Myometrial cell (primary cell): Measurements from ENCODE around the gene FOLR2. TPM values are rescaled to one million over a fixed set of nuclear protein-coding genes. Genes with fewer than 3 reads are reported as not detected.

Source experiments
- total RNA-seq: library from RNA; depleted of rRNA; stranded (reverse); fragments of >200 nt; gene quantifications from 2 replicates; pipeline ENCODE4 v1.2.3, GENCODE V29; 2015

Gene FOLR2
- not detected in 2 replicates for total RNA-seq

GRCh38 chr11:72216638-72217037 lies at the start of gene FOLR2:
FOLR2 (plus strand) TSS chr11:72216794; CDS start chr11:72218585, 1,791 bp downstream.

GRCh38 chr11:72191961-72192381 lies 24.6 kb upstream of the FOLR2 start, which contains the start of gene FOLR1:
FOLR1 (plus strand) TSS chr11:72192140; CDS start chr11:72192174, 34 bp downstream.

DNA sequence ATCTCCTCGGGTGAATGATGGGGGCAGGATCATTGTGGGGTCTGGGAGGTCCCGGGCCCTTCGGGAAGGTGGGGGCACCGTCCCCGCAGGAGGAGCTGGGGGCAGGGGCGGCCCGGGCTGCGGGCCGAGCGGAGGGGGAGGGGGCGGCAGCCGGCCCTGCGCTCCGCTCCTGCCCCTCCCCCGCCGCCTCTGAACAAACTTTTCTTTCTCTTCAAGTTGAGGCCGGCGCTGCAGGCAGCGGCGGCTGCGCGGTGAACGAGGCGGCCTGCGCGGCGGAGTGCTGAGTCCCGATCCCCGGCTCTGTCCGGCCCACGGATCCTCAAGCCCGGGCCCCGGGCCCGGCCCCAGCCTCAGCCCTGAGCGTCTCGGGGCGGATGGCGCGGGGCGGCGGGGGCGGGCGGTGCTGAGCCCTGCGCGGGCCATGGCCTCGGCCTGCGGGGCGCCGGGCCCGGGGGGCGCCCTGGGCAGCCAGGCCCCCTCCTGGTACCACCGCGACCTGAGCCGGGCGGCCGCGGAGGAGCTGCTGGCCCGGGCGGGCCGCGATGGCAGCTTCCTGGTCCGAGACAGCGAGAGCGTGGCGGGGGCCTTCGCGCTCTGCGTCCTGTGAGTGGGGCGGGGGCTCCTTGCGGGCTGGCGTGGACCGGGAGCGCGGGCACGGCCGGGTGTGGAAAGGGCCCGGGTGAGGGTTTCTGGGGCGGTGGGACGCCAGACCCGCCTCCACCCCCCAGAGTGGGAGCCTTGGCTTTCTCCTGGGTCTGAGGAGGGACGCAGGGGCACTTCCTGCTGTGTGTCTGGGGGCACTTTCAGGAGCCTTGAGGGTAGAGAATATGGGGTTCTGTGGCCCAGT lies 8.2 kb downstream of the FOLR2 start, which contains the start of gene INPPL1:
INPPL1 (plus strand) TSS at position 204 of the 847 bp plus-strand sequence; CDS start at position 422, 218 bp downstream.

GRCh38 chr11:72244060-72244360 lies 27.4 kb downstream of the FOLR2 start, which contains the start of gene PHOX2A:
PHOX2A (minus strand) TSS chr11:72244176; CDS start chr11:72244004, 172 bp downstream.

Other genes with a start within 250 kb of the FOLR2 start
- 0.86 and 0.89 TPM in 2 replicates for gene IL18BP, start 217.9 kb upstream of the FOLR2 start, total RNA-seq
- gene NUMA1, start 136.3 kb upstream of the FOLR2 start, total RNA-seq, result 124 TPM in 2 replicates
- gene LRRC51, start 135.9 kb upstream of the FOLR2 start, total RNA-seq, result 4.3 and 8.7 TPM in 2 replicates
- 171 and 225 TPM in 2 replicates for gene LAMTOR1, start 113.5 kb upstream of the FOLR2 start, total RNA-seq
- gene TOMT, start 110.9 kb upstream of the FOLR2 start, total RNA-seq, result 1.9 TPM in 1 of 2 replicates, not detected in the other
- 52.3 and 85.6 TPM in 2 replicates for gene ANAPC15, start 104.1 kb upstream of the FOLR2 start, total RNA-seq
- not detected in 2 replicates for gene FOLR3, start 81.1 kb upstream of the FOLR2 start, total RNA-seq
- 1.2 TPM in 1 of 2 replicates, not detected in the other for gene FOLR1, start 24.7 kb upstream of the FOLR2 start, total RNA-seq
- gene INPPL1, start 8.0 kb downstream of the FOLR2 start, total RNA-seq, result 60.8 and 98.0 TPM in 2 replicates
- gene PHOX2A, start 27.4 kb downstream of the FOLR2 start, total RNA-seq, result 1.2 TPM in 1 of 2 replicates, not detected in the other
- gene CLPB, start 217.7 kb downstream of the FOLR2 start, total RNA-seq, result 48.9 and 55.4 TPM in 2 replicates